Measurements from ENCODE around the gene HSPA12A.
"Not testable (repeated sequence)": the region's sequence is repeated elsewhere in the genome, so short reads cannot be mapped to it uniquely, and the experiment has no call there.

Gene HSPA12A

GRCh38 chr10:116715839-116716377, 26.5 kb downstream of the HSPA12A start:
- DNase-seq, result no peak

GRCh38 chr10:116715341-116715740, 27.0 kb downstream of the HSPA12A start:
- DNase-seq, result no peak

- DNase-seq, result no peak
Measured at GRCh38 chr10:116713846-116714245, 28.5 kb downstream of the HSPA12A start.

- DNase-seq, result no peak
Measured at GRCh38 chr10:116712989-116713543, 29.3 kb downstream of the HSPA12A start.

- DNase-seq, result no peak
Measured at GRCh38 chr10:116712519-116712918, 29.8 kb downstream of the HSPA12A start.

- not testable (repeated sequence) for DNase-seq
Measured at GRCh38 chr10:116711803-116712202, 30.6 kb downstream of the HSPA12A start.

GRCh38 chr10:116710076-116710475, 32.3 kb downstream of the HSPA12A start:
- DNase-seq, result no peak

GRCh38 chr10:116708877-116709276, 33.5 kb downstream of the HSPA12A start:
- DNase-seq, result no peak

GRCh38 chr10:116708391-116708821, 34.0 kb downstream of the HSPA12A start:
- DNase-seq, result no peak

GRCh38 chr10:116707981-116708380, 34.4 kb downstream of the HSPA12A start:
- DNase-seq, result no peak

GRCh38 chr10:116706281-116706680, 36.1 kb downstream of the HSPA12A start:
- no peak for DNase-seq

- DNase-seq, result no peak
Measured at GRCh38 chr10:116705498-116705897, 36.9 kb downstream of the HSPA12A start.

- no peak for DNase-seq
Measured at GRCh38 chr10:116704926-116705325, 37.4 kb downstream of the HSPA12A start.

GRCh38 chr10:116702165-116702564, 40.2 kb downstream of the HSPA12A start:
- no peak for DNase-seq

- DNase-seq, result no peak
Measured at GRCh38 chr10:116699471-116700150, 42.8 kb downstream of the HSPA12A start.

GRCh38 chr10:116699049-116699448, 43.3 kb downstream of the HSPA12A start:
- no peak for DNase-seq

GRCh38 chr10:116698364-116698763, 44.0 kb downstream of the HSPA12A start:
- DNase-seq, result no peak

- no peak for DNase-seq
Measured at GRCh38 chr10:116697816-116698215, 44.5 kb downstream of the HSPA12A start.

GRCh38 chr10:116696919-116697318, 45.4 kb downstream of the HSPA12A start:
- no peak for DNase-seq

- no peak for DNase-seq
Measured at GRCh38 chr10:116694927-116695268, 47.5 kb downstream of the HSPA12A start.

- DNase-seq, result no peak
Measured at GRCh38 chr10:116694243-116694926, 48.0 kb downstream of the HSPA12A start.

GRCh38 chr10:116692225-116692624, 50.1 kb downstream of the HSPA12A start:
- no peak for DNase-seq

- no peak for DNase-seq
Measured at GRCh38 chr10:116691635-116692034, 50.7 kb downstream of the HSPA12A start.
